ENCODE results near the gene HAUS3.
"Not testable (repeated sequence)": the region's sequence is repeated elsewhere in the genome, so short reads cannot be mapped to it uniquely, and the experiment has no call there.

Gene HAUS3

DNA sequence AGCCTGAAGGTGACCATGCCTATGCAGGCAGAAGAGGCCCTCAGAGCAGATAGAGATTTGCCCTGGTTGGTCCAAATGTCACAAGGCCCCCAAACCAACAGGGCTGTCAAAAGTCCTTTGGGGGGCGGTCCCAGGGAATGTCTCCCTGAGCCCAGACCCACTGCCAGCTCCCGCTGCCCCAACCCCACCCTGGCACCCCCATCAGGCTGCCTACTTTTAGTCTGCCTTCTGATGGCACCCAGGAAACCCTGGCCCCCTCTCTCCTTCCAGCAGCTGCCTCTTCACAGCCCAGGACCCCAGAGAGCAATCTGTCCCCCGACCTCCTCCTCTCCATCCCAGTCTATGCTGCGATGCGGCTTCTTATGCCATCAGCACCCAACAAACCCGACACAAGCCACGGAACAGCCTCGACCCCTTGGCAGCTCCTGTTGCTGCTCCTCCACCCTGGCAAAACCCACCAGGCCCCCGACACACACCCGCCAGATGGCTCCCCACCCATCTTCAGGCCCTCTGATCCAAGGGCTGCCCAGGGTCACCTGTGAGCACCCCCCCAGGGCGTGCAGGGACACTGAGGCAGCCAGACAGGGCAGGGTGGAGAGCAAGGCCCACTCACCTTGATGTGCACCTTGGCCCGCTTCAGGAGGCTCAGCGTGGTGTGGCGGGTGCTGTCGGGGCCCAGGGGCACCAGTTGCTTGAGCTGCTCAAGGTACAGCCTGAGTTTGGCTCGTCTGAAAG, 10.0 kb upstream of the HAUS3 start:
- no peak for DNase-seq (ENCODE audit: low read depth)

DNA sequence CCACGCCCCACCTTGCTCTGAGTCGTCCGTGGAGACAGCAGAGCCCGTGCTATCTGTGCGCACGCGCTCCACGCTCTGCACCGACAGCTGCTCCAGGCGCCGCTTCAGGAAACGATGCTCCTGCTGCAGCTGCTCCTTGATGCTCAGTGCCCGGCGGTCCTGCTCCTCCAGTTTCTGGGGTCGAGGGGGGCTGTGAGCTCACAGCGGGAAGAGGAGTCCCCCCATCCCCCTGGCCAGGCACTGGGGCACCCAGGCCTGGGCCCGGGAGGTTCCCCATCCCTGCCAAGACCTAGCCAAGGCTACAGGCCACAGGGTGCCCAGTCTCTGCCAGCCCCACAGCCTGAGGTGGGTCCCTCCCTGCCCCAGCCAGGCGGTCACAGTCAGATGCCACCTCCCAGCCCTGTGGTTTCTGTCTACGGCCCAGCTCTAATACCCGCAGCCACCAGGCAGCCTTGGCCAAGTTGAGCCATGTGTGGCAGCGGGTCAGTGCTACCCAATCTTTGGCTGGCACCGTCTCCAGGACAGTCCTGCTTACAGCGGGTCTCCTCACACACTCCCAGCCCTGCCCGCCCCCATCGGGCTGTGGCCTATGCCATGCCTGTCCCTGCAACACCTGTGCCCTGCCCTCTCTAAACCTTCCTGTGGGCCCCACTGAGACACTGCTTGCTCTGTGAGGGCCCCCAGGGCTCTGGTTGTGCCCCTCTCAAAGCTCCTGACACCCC, 9.3 kb upstream of the HAUS3 start:
- DNase-seq (ENCODE audit: low read depth) = no peak

GRCh38 chr4:2250357-2251072, 8.6 kb upstream of the HAUS3 start:
- no peak for DNase-seq (ENCODE audit: low read depth)

DNA sequence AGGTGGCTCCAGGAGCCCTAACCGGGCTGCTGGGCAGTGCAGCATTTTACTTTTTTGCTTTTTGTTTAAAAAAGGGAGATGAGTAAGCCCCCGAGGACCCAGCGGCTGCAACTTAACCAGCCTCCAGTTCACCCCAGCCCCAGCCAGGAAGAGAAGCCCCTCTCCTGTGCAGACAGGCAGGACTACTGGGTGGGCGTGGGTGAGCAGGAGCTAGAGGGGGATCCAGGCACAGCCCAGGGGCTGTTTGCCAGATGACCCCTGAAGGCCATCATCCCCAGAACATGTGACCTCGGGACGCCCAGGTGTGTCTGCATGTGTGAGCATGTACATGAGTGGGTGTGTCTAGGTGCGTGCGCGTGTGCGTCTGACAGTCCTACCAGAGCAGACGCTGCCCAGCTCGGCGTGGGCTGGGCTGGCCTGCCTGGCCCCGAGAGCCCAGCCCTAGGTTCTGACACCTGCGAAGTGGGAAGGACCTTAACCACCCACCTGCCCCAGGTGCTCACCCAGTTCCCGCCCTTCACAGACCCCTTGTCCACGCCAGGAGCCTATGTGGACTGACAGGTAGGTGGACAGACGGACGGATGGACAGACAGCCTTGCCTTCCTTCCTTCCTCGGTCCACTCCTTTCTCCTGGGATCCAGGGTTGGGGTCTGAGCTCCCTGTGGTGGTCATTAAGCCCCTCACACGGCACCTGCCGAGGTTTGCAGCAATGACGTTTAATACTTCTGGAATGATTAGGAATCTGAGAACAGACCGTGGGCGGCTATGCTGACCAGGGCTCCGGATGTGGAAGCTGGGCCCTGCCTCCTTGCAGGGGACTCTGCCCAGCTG, 7.8 kb upstream of the HAUS3 start:
- no peak for DNase-seq (ENCODE audit: low read depth)

DNA sequence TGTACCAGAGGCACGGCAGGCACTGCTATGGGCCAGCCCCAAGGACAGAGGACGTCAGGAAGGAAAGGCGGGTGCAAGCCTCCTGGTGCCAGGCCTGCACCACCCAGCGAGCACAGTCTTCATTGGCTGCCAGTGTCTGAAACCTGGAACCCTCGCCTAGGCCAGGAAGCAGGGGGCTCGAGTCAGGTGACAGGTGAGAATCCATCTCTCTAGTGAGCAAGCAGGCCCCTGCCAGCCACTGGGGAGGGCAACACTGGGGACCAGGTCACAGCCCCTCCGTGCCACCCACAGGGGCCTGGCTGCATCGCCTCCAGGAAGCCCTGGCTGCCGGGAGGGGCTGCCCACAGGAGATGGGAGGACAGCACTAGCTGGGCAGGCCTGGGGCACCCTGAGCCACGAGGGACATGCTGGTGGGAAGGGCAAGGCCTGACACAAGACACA, 6.9 kb upstream of the HAUS3 start:
- no peak for DNase-seq (ENCODE audit: low read depth)

DNA sequence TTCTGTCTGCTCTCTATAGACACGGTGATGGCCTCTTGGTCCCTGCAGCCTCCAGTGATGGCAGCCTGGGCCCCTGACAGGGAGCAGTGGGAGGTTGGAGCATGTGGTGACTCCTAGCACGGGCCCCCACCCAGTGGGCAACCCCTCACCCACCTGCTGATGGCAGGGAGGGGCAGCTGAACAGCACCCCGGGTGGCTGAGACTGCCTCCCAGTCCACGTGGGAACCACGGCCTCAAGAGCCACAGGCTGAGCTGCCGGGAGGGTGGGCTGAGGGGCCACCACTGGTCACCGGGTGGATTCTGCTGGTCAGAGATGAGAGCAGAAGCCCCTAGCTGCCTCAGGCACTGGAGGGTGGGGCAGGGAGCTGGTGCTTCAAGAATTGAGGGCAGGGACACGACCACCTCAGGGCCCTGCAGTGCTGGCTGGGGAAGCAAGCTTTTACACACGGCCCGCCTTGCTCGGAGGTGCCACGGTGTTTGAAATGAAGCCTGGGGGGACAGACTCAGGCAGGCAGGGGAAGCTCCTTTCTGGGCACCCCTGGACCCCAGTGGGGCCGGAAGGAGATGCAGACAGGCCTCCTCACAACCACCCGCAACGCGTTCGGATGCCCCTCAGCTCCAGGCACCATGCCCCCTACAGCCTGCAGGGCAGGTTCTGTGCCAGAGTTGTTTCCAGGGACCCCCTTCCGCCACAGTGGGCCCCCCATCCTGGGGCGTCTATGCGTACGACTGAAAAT, 6.3 kb upstream of the HAUS3 start:
- DNase-seq (ENCODE audit: low read depth) = no peak

GRCh38 chr4:2247128-2248043, 5.5 kb upstream of the HAUS3 start:
- DNase-seq (ENCODE audit: low read depth) = no peak

GRCh38 chr4:2246384-2247127, 4.6 kb upstream of the HAUS3 start:
- DNase-seq (ENCODE audit: low read depth) = no peak

DNA sequence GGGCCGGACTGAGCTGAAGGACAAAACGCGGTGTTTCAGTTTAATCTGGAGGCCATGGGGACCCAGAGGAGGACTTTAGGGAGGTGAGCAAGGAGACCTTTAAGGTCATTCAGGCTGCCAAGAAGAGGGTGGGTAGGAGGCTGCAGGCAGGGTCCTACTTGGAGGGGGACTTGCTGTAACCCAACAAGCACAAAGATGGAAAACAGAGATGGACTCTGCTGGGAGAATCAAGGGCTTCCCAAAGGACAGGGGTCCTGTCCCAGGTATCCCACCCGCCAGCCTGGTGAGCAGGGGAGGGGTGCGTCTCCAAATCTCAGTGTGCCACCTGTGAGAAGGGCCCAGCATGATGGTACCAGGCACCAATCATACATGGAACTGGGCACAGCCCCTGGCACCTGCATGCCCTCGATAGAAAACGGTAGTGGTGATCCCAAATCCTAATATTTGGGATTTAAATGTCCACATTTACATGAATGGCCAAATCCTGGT, 3.9 kb upstream of the HAUS3 start:
- no peak for DNase-seq (ENCODE audit: low read depth)

- no peak for DNase-seq (ENCODE audit: low read depth)
Measured at GRCh38 chr4:2245057-2245786, 3.3 kb upstream of the HAUS3 start.

- no peak for DNase-seq (ENCODE audit: low read depth)
Measured at GRCh38 chr4:2243681-2244380, 1.9 kb upstream of the HAUS3 start.

DNA sequence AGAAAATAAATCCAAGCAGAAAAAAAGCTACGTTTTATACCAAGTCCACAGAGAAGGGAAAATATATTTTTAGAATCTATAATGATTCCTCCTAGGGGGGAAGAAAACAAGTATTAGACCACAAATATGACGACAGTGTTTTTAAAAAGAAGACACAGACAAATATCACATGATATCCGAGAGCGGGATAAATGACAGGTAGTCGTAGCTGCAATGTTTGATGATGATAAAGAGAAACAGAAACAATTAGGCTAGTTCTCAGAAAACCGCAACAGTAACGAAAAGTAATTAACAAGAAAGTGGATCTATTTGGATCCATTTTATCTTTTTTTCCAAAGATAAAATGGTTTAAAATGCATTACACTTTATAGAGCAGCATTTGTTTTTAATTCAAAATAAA, 918 bp downstream of the HAUS3 start:
- no peak for DNase-seq (ENCODE audit: low read depth)

- DNase-seq (ENCODE audit: low read depth) = no peak
Measured at GRCh38 chr4:2236944-2237666, 4.8 kb downstream of the HAUS3 start.

- DNase-seq (ENCODE audit: low read depth) = no peak
Measured at GRCh38 chr4:2231082-2231481, 10.8 kb downstream of the HAUS3 start.

- no peak for DNase-seq (ENCODE audit: low read depth)
Measured at GRCh38 chr4:2226261-2226660, 15.7 kb downstream of the HAUS3 start.

- DNase-seq (ENCODE audit: low read depth) = no peak
Measured at GRCh38 chr4:2222838-2223237, 19.1 kb downstream of the HAUS3 start.

- not testable (repeated sequence) for DNase-seq (ENCODE audit: low read depth)
Measured at GRCh38 chr4:2221378-2221777, 20.5 kb downstream of the HAUS3 start.
